Esophagus muscularis mucosa (tissue), 4 donors: ENCODE data around the gene TMEM119.

Experiments
- EP300 ChIP-seq: sonication (generic); formaldehyde crosslinking; IDR thresholded peaks from one replicate; pipeline ENCODE4 v1.6.1; 2017; ENCODE audit warnings: antibody characterized with exemption
- POLR2AphosphoS5 ChIP-seq, 2 donors: sonication (generic); formaldehyde crosslinking; IDR thresholded peaks; one replicate each; pipeline ENCODE4 v1.6.1; 2017; ENCODE audit warnings: antibody characterized with exemption in 2 of 2
- TF ChIP-seq, protein P1 (sequence below), 3 experiments: fragments of 200-600 bp in 2 of 3; fragments of 450-650 bp in 1 of 3; sonication (generic) in 2 of 3; IDR thresholded peaks; one replicate each; pipeline ENCODE4 v1.5.1; 2017 to 2019; ENCODE audit warnings: antibody characterized with exemption in 3 of 3, mild to moderate bottlenecking in 2 of 3, moderate library complexity in 1 of 3

DNA sequence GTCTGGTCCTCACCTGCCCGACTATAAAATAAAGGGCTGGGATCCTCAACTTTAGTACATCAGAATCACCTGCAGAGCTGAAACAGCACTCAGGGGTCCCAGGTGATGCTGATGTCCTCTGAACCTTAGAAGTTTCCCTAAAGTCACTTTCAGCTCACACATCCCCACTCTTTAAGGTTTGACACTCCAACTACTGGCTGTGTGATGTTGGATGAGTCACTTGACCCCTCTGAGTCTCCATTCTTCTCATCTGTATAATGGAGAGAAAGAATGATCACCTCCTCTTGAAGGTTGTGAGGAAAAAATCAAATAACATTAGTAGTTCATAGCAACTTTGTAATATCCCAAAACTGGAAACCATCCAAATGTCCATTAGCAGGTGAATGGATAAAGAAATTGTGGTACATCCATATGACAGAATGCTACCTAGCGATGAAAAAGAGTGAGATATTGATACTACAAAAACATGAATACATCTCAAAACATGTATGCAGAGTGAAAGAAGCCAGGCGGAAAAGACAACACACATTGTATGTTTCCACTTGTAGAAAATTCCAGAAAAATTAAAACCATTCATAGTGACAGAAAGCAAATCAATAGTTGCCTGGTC, 13.3 kb downstream of the TMEM119 start:
- TF ChIP-seq, protein P1, sequence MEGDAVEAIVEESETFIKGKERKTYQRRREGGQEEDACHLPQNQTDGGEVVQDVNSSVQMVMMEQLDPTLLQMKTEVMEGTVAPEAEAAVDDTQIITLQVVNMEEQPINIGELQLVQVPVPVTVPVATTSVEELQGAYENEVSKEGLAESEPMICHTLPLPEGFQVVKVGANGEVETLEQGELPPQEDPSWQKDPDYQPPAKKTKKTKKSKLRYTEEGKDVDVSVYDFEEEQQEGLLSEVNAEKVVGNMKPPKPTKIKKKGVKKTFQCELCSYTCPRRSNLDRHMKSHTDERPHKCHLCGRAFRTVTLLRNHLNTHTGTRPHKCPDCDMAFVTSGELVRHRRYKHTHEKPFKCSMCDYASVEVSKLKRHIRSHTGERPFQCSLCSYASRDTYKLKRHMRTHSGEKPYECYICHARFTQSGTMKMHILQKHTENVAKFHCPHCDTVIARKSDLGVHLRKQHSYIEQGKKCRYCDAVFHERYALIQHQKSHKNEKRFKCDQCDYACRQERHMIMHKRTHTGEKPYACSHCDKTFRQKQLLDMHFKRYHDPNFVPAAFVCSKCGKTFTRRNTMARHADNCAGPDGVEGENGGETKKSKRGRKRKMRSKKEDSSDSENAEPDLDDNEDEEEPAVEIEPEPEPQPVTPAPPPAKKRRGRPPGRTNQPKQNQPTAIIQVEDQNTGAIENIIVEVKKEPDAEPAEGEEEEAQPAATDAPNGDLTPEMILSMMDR (IDR thresholded peaks at IDR 0.05), result no peak
- no peak for TF ChIP-seq POLR2AphosphoS5 (IDR thresholded peaks at IDR 0.05)
- TF ChIP-seq EP300, result no peak
